HS-5 (cell line): Measurements from ENCODE around the gene NOXO1.
A peak's percentile ranks its signal among the peaks of the same experiment; 100 is the strongest.

Source experiments
- DNase-seq: peaks from one replicate; pipeline ENCODE4 v3.0.0-alpha.2; 2012; ENCODE audit warnings: low read depth

Gene NOXO1

GRCh38 chr16:2009791-2010510 is 28.7 kb upstream of the NOXO1 start, which contains the start of gene ZNF598:
ZNF598 (minus strand) TSS chr16:2009821.
- DNase-seq = peak; percentile 40

- DNase-seq = no peak
Measured at GRCh38 chr16:2009164-2009711, 28.0 kb upstream of the NOXO1 start.

- no peak for DNase-seq
Measured at GRCh38 chr16:2008631-2009163, 27.4 kb upstream of the NOXO1 start.

GRCh38 chr16:2008009-2008526 is 26.8 kb upstream of the NOXO1 start:
- DNase-seq = peak; percentile 64

- no peak for DNase-seq
Measured at GRCh38 chr16:2007081-2007836, 26.0 kb upstream of the NOXO1 start.

- DNase-seq = no peak
Measured at GRCh38 chr16:2006317-2006716, 25.0 kb upstream of the NOXO1 start.

- DNase-seq = no peak
Measured at GRCh38 chr16:2005646-2006045, 24.4 kb upstream of the NOXO1 start.

- no peak for DNase-seq
Measured at GRCh38 chr16:2004795-2005517, 23.7 kb upstream of the NOXO1 start.

GRCh38 chr16:2003827-2004641 is 22.8 kb upstream of the NOXO1 start:
- no peak for DNase-seq

- no peak for DNase-seq
Measured at GRCh38 chr16:2003231-2003826, 22.1 kb upstream of the NOXO1 start.

GRCh38 chr16:2002406-2003230 is 21.3 kb upstream of the NOXO1 start:
- no peak for DNase-seq

- no peak for DNase-seq
Measured at GRCh38 chr16:2001456-2002355, 20.4 kb upstream of the NOXO1 start.

GRCh38 chr16:2001035-2001434 is 19.8 kb upstream of the NOXO1 start:
- DNase-seq = no peak

- DNase-seq = no peak
Measured at GRCh38 chr16:1999866-2000514, 18.7 kb upstream of the NOXO1 start.

- no peak for DNase-seq
Measured at GRCh38 chr16:1998852-1999801, 17.9 kb upstream of the NOXO1 start.

- DNase-seq = no peak
Measured at GRCh38 chr16:1998360-1998835, 17.1 kb upstream of the NOXO1 start.
